Peyer's patch (tissue), 4 donors: ENCODE results near the gene EVC2.

Experiments
- CTCF ChIP-seq, 6 experiments: fragments of 450-650 bp in 4 of 6; fragments of 200-600 bp in 2 of 6; sonication (generic) in 1 of 6; IDR thresholded peaks; one replicate each; pipeline ENCODE4 v1.5.1; 2017 to 2019; ENCODE audit warnings: antibody characterized with exemption in 6 of 6, mild to moderate bottlenecking in 3 of 6, moderate library complexity in 1 of 6
- POLR2A ChIP-seq, 2 donors: fragments of 450-650 bp; IDR thresholded peaks; one replicate each; pipeline ENCODE4 v1.5.1; 2017; ENCODE audit warnings: antibody characterized with exemption in 2 of 2, mild to moderate bottlenecking in 2 of 2, moderate library complexity in 2 of 2

GRCh38 chr4:5618051-5618960 is 90.1 kb downstream of the EVC2 start:
- TF ChIP-seq CTCF (IDR thresholded peaks at IDR 0.05) (no peak), POLR2A (IDR thresholded peaks at IDR 0.05) (no peak)
